Cardiac muscle cell (in vitro differentiated cells and primary cell): Measurements from ENCODE around the gene ATAD3C. TPM values are rescaled to one million over a fixed set of nuclear protein-coding genes. Genes with fewer than 3 reads are reported as not detected.
"Not testable (repeated sequence)": the region's sequence is repeated elsewhere in the genome, so short reads cannot be mapped to it uniquely, and the experiment has no call there.

Experiments
- DNase-seq, 2 donors: peaks; one replicate each; pipeline versions ENCODE4 v3.0.0 to v3.0.0-alpha.2; 2010 to 2017; ENCODE audit warnings: low read depth in 1 of 2, low spot score in 1 of 2
- H3K27ac ChIP-seq: fragments of 200-600 bp; sonication (generic); 2 replicates; pipeline ENCODE4 v1.5.1; 2016
- H3K27me3 ChIP-seq: fragments of 200-600 bp; sonication (generic); 2 replicates; pipeline ENCODE4 v1.6.0; 2016; ENCODE audit warnings: control low read depth
- H3K36me3 ChIP-seq: fragments of 200-600 bp; sonication (generic); 2 replicates; pipeline ENCODE4 v1.5.1; 2016; ENCODE audit warnings: control low read depth
- H3K4me1 ChIP-seq: fragments of 200-600 bp; sonication (generic); 2 replicates; pipeline ENCODE4 v1.8.1; 2017; ENCODE audit warnings: low read depth, mild to moderate bottlenecking, mixed run types
- H3K4me3 ChIP-seq: fragments of 200-600 bp; sonication (generic); 2 replicates; pipeline ENCODE4 v1.5.1; 2016; ENCODE audit warnings: mild to moderate bottlenecking
- H3K9me3 ChIP-seq: fragments of 200-600 bp; sonication (generic); 2 replicates; pipeline ENCODE4 v1.5.1; 2017; ENCODE audit warnings: low read depth, mild to moderate bottlenecking, control low read depth
- polyA plus RNA-seq: library from polyadenylated mRNA; unstranded; fragments of >200 nt; fragmentation: Nextera tagmentation; extraction: Ambion mirVana; gene quantifications from 2 replicates; pipeline ENCODE4 v1.2.1, GENCODE V29; 2016
- total RNA-seq: library from RNA; depleted of rRNA; stranded (reverse); fragments of >200 nt; gene quantifications from 2 replicates; pipeline ENCODE4 v1.2.3, GENCODE V29; 2016
- TF ChIP-seq, protein P1 (sequence below): IDR thresholded peaks from 2 replicates; pipeline ENCODE4 v1.5.1; 2012; ENCODE audit warnings: low read depth, mild to moderate bottlenecking, low read length

The ATAD3C gene
- total and polyA plus RNA-seq, 2 experiments from 2014 or later, result 0.21 to 0.53 TPM

- Histone ChIP-seq H3K36me3 (no peaks in the 10 kb centered on the region), H3K9me3 (no peaks in the 10 kb centered on the region), H3K27me3 (no peaks in the 10 kb centered on the region), H3K4me1 (no peaks in the 10 kb centered on the region), H3K4me3 (no peak overlapping the region), H3K27ac (no peak overlapping the region)
- TF ChIP-seq, protein P1, sequence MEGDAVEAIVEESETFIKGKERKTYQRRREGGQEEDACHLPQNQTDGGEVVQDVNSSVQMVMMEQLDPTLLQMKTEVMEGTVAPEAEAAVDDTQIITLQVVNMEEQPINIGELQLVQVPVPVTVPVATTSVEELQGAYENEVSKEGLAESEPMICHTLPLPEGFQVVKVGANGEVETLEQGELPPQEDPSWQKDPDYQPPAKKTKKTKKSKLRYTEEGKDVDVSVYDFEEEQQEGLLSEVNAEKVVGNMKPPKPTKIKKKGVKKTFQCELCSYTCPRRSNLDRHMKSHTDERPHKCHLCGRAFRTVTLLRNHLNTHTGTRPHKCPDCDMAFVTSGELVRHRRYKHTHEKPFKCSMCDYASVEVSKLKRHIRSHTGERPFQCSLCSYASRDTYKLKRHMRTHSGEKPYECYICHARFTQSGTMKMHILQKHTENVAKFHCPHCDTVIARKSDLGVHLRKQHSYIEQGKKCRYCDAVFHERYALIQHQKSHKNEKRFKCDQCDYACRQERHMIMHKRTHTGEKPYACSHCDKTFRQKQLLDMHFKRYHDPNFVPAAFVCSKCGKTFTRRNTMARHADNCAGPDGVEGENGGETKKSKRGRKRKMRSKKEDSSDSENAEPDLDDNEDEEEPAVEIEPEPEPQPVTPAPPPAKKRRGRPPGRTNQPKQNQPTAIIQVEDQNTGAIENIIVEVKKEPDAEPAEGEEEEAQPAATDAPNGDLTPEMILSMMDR, result no peak
- DNase-seq, result peak; percentile 41 to 56
These were observed 13.0 kb downstream of the ATAD3C start for GRCh38 chr1:1462318-1462966.

- no peak for DNase-seq
These were observed 13.8 kb downstream of the ATAD3C start for GRCh38 chr1:1463312-1463711.

GRCh38 chr1:1468196-1468985, 18.9 kb downstream of the ATAD3C start:
- not testable (repeated sequence) for H3K27ac ChIP-seq, DNase-seq

More at GRCh38 chr1:1463312-1463711, 13.8 kb downstream of the ATAD3C start:
- TF ChIP-seq, protein P1, result no peak
- Histone ChIP-seq H3K9me3 (no peaks in the 10 kb centered on the region), H3K27me3 (no peaks in the 10 kb centered on the region), H3K36me3 (no peaks in the 10 kb centered on the region), H3K27ac (no peak overlapping the region), H3K4me3 (no peak overlapping the region), H3K4me1 (no peaks in the 10 kb centered on the region)

GRCh38 chr1:1470626-1471388, 21.3 kb downstream of the ATAD3C start:
- peak in 1 of 2 donors; percentile 6 for DNase-seq
- H3K27ac ChIP-seq, result peak overlapping the region; percentile 61
- H3K27me3 ChIP-seq, result no peaks in the 10 kb centered on the region
- H3K9me3 ChIP-seq, result no peaks in the 10 kb centered on the region
- H3K36me3 ChIP-seq, result no peaks in the 10 kb centered on the region
- H3K4me1 ChIP-seq, result peaks cover 4% of the 10 kb centered on the region
- peak overlapping the region; percentile 85 for H3K4me3 ChIP-seq
- TF ChIP-seq, protein P1, result no peak

More at GRCh38 chr1:1468196-1468985, 18.9 kb downstream of the ATAD3C start:
- not testable (repeated sequence) for H3K4me3 ChIP-seq, H3K27me3 ChIP-seq, H3K4me1 ChIP-seq, H3K36me3 ChIP-seq, H3K9me3 ChIP-seq

GRCh38 chr1:1471389-1472052, 22.0 kb downstream of the ATAD3C start, which contains the start of gene ATAD3B:
ATAD3B (plus strand) TSS chr1:1471765; CDS start chr1:1471885, 120 bp downstream.
- H3K27me3 ChIP-seq, result no peaks in the 10 kb centered on the region
- H3K36me3 ChIP-seq, result no peaks in the 10 kb centered on the region
- TF ChIP-seq, protein P1, result no peak
- H3K4me3 ChIP-seq, result peak within 1 kb of the TSS; percentile 85
- DNase-seq, result peak; percentile 93 to 94
- peak within 1 kb of the TSS; percentile 70 for H3K27ac ChIP-seq
- H3K9me3 ChIP-seq, result no peaks in the 10 kb centered on the region
- H3K4me1 ChIP-seq, result peaks cover 4% of the 10 kb centered on the region

GRCh38 chr1:1472053-1472876, 22.8 kb downstream of the ATAD3C start:
- Histone ChIP-seq H3K27ac (peak overlapping the region; percentile 70), H3K4me3 (peak overlapping the region; percentile 85)
- not testable (repeated sequence) for H3K36me3 ChIP-seq, H3K4me1 ChIP-seq, H3K9me3 ChIP-seq, H3K27me3 ChIP-seq, DNase-seq

- H3K27ac ChIP-seq, DNase-seq: not testable (repeated sequence)
These were observed 26.5 kb downstream of the ATAD3C start for GRCh38 chr1:1476011-1476410.

More at GRCh38 chr1:1476011-1476410, 26.5 kb downstream of the ATAD3C start:
- H3K36me3 ChIP-seq, result peaks cover 10% of the 10 kb centered on the region
- not testable (repeated sequence) for H3K27me3 ChIP-seq, H3K4me3 ChIP-seq, H3K9me3 ChIP-seq, H3K4me1 ChIP-seq
